Measurements from ENCODE around the gene SLC44A1.

SLC44A1 gene

GRCh38 chr9:105436783-105437182, 192.3 kb downstream of the SLC44A1 start:
- in situ Hi-C loops (cut with MboI; ENCODE audit: low sequenced_read_pairs, unreplicated experiment), result loop anchor here (25.0 kb wide), 1 partner anchor 276 kb away; no protein-coding TSS in a partner anchor
- no peak for DNase-seq (ENCODE audit: low spot score)
- no peak for TF ChIP-seq CTCF (IDR thresholded peaks at IDR 0.05; ENCODE audit: borderline replicate concordance, control extremely low read depth, extremely low read depth, insufficient read depth, missing control alignments)

GRCh38 chr9:105437704-105438103, 193.3 kb downstream of the SLC44A1 start:
- no peak for TF ChIP-seq CTCF (IDR thresholded peaks at IDR 0.05; ENCODE audit: borderline replicate concordance, control extremely low read depth, extremely low read depth, insufficient read depth, missing control alignments)
- DNase-seq (ENCODE audit: low spot score), result no peak
- in situ Hi-C loops (cut with MboI; ENCODE audit: low sequenced_read_pairs, unreplicated experiment), result loop anchor here (25.0 kb wide), 1 partner anchor 275 kb away; no protein-coding TSS in a partner anchor

GRCh38 chr9:105438141-105438806, 193.8 kb downstream of the SLC44A1 start:
- in situ Hi-C loops (cut with MboI; ENCODE audit: low sequenced_read_pairs, unreplicated experiment), result loop anchor here (25.0 kb wide), 1 partner anchor 274 kb away; no protein-coding TSS in a partner anchor
- no peak for DNase-seq (ENCODE audit: low spot score)
- no peak for TF ChIP-seq CTCF (IDR thresholded peaks at IDR 0.05; ENCODE audit: borderline replicate concordance, control extremely low read depth, extremely low read depth, insufficient read depth, missing control alignments)

DNA sequence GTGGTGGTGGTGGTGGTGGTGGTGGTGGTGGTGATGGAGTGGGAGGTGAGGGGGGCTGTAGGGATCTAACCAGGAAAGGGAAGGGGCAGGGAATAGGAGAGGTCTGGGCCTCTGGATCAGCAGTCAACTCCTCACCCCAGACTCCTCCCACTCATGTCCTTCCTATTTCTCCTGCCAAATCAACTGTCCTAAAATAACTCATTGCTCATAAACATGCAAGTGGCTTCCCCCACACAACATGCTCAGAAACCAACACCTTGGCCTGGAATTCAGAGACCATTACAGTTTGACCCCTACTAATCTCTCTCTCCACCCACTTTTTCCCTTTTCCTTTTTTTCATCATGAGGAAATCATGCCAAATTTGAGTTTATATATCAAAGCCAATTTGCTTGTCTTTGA, 195.0 kb downstream of the SLC44A1 start:
- no peak for TF ChIP-seq CTCF (IDR thresholded peaks at IDR 0.05; ENCODE audit: borderline replicate concordance, control extremely low read depth, extremely low read depth, insufficient read depth, missing control alignments)
- in situ Hi-C loops (cut with MboI; ENCODE audit: low sequenced_read_pairs, unreplicated experiment), result loop anchor here (25.0 kb wide), 1 partner anchor 273 kb away; no protein-coding TSS in a partner anchor
- DNase-seq (ENCODE audit: low spot score), result no peak

DNA sequence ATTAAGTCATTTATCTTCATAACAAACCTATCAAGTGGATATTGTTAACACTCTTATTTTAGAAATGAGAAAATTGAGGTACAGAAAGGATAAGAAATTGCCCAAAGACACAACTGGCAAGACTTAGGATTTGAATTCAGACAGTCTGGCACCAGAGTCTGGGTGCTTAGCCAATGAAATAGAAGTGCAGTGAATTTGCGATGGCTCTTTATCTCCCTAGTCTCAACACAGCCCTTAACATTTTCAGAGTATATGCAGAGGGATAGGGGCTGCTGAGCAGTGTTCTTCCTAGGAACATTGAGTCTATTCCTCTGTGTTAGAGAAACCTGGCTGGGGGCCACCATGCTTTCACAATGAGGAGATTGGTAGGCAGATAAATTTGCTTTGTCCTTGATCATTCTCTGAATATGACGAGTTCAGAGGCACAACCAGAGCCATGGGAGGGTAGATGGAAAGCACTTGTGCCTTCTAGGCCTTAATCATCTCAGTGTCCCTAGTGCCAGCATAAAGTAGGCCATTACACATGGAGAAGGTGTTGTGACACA, 197.2 kb downstream of the SLC44A1 start:
- no peak for TF ChIP-seq CTCF (IDR thresholded peaks at IDR 0.05; ENCODE audit: borderline replicate concordance, control extremely low read depth, extremely low read depth, insufficient read depth, missing control alignments)
- in situ Hi-C loops (cut with MboI; ENCODE audit: low sequenced_read_pairs, unreplicated experiment), result loop anchor here (25.0 kb wide), 1 partner anchor 271 kb away; no protein-coding TSS in a partner anchor
- DNase-seq (ENCODE audit: low spot score), result no peak

- DNase-seq (ENCODE audit: low spot score), result no peak
- no peak for TF ChIP-seq CTCF (IDR thresholded peaks at IDR 0.05; ENCODE audit: borderline replicate concordance, control extremely low read depth, extremely low read depth, insufficient read depth, missing control alignments)
- in situ Hi-C loops (cut with MboI; ENCODE audit: low sequenced_read_pairs, unreplicated experiment), result loop anchor here (25.0 kb wide), 1 partner anchor 269 kb away; no protein-coding TSS in a partner anchor
These were observed 198.7 kb downstream of the SLC44A1 start for GRCh38 chr9:105443121-105443520.

Measured in GM13976 (cell line).